Measurements from ENCODE around the gene INSIG2. TPM values are rescaled to one million over a fixed set of nuclear protein-coding genes. Genes with fewer than 3 reads are reported as not detected.

The INSIG2 gene
- total RNA-seq, 1 donor from 2014 or later = 25.6 TPM

DNA sequence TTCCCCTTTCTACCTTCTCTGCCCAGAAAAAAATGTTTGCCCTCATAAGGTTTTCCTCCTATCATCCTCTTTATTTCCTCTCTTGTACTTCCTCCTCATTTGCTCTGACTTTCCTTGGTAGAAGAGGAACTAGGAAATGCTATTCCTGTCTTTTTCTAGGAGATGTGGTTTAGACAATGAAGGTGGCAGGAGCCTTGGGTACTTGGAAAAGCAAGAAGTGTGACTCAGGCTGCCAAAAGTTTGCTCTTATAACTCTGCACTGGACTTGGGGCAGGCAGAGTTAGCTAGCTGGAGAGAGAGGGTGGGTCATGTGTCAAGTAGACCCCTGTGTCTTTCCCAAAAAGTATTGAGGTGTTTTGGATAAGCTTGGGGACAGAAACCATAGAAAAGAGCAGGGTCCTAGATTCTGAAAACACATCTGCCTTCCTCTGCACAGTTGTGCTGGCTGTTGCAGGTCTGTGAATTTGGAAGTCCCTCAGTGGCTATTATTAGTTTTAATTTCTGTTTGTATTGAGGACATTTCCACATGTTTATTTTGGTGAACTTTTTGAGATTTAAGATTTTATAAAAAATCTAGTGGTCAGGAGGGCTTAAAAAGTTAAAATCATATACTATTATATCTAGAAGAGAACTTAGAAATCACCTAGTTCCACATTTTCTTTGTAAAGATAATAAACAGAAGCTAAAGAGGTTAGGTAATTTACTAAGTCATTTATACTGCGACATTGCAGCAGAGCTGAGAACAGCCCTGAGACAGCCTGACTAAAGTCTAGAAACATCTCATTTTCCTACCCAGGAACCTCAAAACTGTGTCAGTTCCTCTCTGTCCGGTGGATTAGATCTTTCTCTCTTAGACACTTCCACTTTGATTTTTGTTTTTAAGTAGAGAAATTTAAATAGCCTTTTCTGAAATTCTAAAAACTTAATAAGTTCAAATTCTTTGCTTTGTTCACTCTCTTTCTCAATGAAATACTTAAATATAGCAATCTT, 16.0 kb downstream of the INSIG2 start:
- no peak for TF ChIP-seq CTCF (IDR thresholded peaks at IDR 0.05)
- ATAC-seq = peak in 1 of 2 donors; percentile 59

DNA sequence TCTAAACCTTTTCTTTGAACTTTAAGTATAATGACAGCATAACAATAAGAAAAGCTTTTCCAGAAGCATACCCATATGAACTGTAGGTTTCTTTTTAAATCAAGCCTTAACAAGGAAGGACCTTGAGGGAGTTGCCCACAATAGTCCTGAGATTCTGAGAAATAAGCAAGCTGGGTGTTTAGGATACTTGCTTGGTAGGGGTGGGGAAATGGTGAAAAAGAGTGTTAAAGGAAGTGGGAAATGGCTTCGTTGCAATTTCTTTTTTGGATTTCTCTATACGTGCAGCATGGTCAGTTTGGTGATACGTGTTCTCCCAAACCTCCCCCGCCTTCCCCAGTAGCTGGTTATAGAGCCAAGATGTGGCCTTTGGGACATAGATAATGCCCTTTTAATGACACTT, 17.2 kb downstream of the INSIG2 start:
- no peaks in the 10 kb centered on the region for H3K4me1 ChIP-seq
- H3K4me3 ChIP-seq = no peak overlapping the region

More for the DNA sequence above, 16.0 kb downstream of the INSIG2 start:
- no peak for DNase-seq
- no peak overlapping the region for H3K4me3 ChIP-seq
- peaks cover 66% of the 10 kb centered on the region for H3K36me3 ChIP-seq
- no peaks in the 10 kb centered on the region for H3K27me3 ChIP-seq (ENCODE audit: low read depth)
- peaks cover under 1% of the 10 kb centered on the region for H3K4me1 ChIP-seq
- intact Hi-C loops (cut with DNase I) = no loop called here
- no peaks in the 10 kb centered on the region for H3K9me3 ChIP-seq
- H3K27ac ChIP-seq = no peak overlapping the region

DNA sequence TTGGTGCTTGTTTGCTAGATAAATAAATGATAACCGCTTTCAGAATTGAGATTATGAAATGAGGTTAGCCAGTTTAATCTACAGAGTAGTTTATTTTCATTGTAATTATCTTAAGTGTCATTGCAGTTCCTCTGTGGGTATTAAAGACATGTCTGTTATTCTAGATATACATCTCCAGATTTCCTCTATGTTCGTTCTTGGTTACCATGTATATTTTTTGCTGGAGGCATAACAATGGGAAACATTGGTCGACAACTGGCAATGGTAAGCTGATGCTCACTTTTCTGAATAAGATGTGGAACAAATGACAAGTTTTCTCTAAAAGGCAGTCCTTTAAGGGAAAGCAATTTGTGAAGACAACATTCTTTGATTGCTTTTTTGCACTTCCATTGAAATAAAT, 18.7 kb downstream of the INSIG2 start:
- ATAC-seq (no peak), DNase-seq (no peak)
- Histone ChIP-seq H3K27ac (no peak overlapping the region), H3K36me3 (peaks cover 57% of the 10 kb centered on the region), H3K9me3 (no peaks in the 10 kb centered on the region), H3K4me1 (no peaks in the 10 kb centered on the region), H3K27me3 (ENCODE audit: low read depth) (no peaks in the 10 kb centered on the region), H3K4me3 (no peak overlapping the region)
- intact Hi-C loops (cut with DNase I) = no loop called here
- TF ChIP-seq CTCF (IDR thresholded peaks at IDR 0.05) = no peak

More for the DNA sequence above, 17.2 kb downstream of the INSIG2 start:
- Histone ChIP-seq H3K27me3 (ENCODE audit: low read depth) (no peaks in the 10 kb centered on the region), H3K36me3 (peaks cover 68% of the 10 kb centered on the region), H3K9me3 (no peaks in the 10 kb centered on the region), H3K27ac (no peak overlapping the region)
- DNase-seq (no peak), ATAC-seq (no peak)
- TF ChIP-seq CTCF (IDR thresholded peaks at IDR 0.05) = no peak
- intact Hi-C loops (cut with DNase I) = no loop called here

DNA sequence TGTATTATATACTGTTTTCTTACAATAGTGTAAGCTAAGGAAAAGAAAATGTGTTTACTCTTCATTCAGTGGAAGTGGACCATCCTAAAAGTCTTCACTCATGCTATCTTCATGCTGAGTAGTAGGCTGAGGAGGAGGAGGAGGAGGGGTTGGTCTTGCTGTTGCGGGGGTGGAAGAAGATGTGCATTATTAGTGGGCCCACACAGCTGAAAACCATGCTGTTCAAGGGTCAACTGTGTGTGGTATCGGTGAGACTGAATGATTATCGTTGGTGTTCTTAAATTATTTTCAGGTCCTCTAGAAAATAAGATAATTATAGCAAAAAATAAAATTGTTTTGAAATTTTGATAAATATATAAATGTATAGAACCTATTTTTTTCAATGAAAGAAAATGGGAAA, 22.0 kb downstream of the INSIG2 start:
- intact Hi-C loops (cut with DNase I) = no loop called here
- TF ChIP-seq CTCF (IDR thresholded peaks at IDR 0.05) = no peak

DNA sequence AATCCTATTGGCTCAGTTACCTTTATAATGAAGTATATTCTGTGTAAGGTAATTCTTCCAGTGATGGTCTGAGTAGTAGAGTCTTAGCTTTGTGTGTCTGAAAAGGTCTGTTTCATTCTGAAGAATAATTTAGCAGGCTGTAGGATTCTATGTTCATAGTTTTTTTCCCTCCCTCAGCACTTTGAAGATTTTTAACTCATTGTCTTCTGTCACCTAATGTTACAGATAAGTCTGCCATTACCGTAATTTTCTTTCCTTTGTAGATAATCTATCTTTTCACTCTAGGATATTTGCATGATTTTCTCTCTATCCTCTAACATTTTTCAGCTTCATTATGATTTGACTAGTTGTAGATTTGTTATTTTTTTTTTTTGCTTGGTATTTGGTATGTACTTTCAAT, 22.7 kb downstream of the INSIG2 start:
- Histone ChIP-seq H3K9me3 (no peaks in the 10 kb centered on the region), H3K4me1 (peaks cover 8% of the 10 kb centered on the region), H3K27ac (no peak overlapping the region), H3K36me3 (peaks cover 30% of the 10 kb centered on the region), H3K27me3 (ENCODE audit: low read depth) (no peaks in the 10 kb centered on the region), H3K4me3 (no peak overlapping the region)
- intact Hi-C loops (cut with DNase I) = no loop called here
- DNase-seq (no peak), ATAC-seq (no peak)
- TF ChIP-seq CTCF (IDR thresholded peaks at IDR 0.05) = no peak

More for the DNA sequence above, 22.0 kb downstream of the INSIG2 start:
- Histone ChIP-seq H3K9me3 (no peaks in the 10 kb centered on the region), H3K36me3 (peaks cover 35% of the 10 kb centered on the region), H3K4me3 (no peak overlapping the region), H3K27ac (no peak overlapping the region), H3K27me3 (ENCODE audit: low read depth) (no peaks in the 10 kb centered on the region), H3K4me1 (peaks cover 8% of the 10 kb centered on the region)
- DNase-seq = no peak
- no peak for ATAC-seq

Data from lower lobe of right lung (tissue), 2 donors.